Stomach smooth muscle (tissue), 2 donors: ENCODE measurements around the gene PLXNC1.

Experiments used
- H3K27ac ChIP-seq: one replicate; pipeline ENCODE4 v1.7.0; 2013; ENCODE audit warnings: mild to moderate bottlenecking, low read length, inconsistent platforms
- H3K27me3 ChIP-seq, 2 donors: one replicate each; pipeline ENCODE4 v1.7.0; 2013; ENCODE audit warnings: low read length in 2 of 2; ENCODE audit not compliant: insufficient read depth in 2 of 2, control insufficient read depth in 1 of 2
- H3K36me3 ChIP-seq, 2 donors: one replicate each; pipeline ENCODE4 v1.7.0; 2013; ENCODE audit warnings: low read length in 2 of 2; ENCODE audit not compliant: control insufficient read depth in 2 of 2, insufficient read depth in 2 of 2
- H3K4me1 ChIP-seq: one replicate; pipeline ENCODE4 v1.7.0; 2013; ENCODE audit warnings: low read length; ENCODE audit not compliant: control insufficient read depth, insufficient read depth
- H3K4me3 ChIP-seq, 2 donors: one replicate each; pipeline ENCODE4 v1.7.0; 2013; ENCODE audit warnings: low read length in 2 of 2
- H3K9ac ChIP-seq, 2 donors: one replicate each; pipeline ENCODE4 v1.7.0; 2013; ENCODE audit warnings: low read length in 2 of 2, mild to moderate bottlenecking in 1 of 2
- H3K9me3 ChIP-seq, 2 donors: one replicate each; pipeline ENCODE4 v1.7.0; 2013; ENCODE audit warnings: low read length in 2 of 2; ENCODE audit not compliant: control insufficient read depth in 2 of 2
- donor health status: healthy.
- donor health status: Pancreatic carcinoma.

The PLXNC1 gene

DNA sequence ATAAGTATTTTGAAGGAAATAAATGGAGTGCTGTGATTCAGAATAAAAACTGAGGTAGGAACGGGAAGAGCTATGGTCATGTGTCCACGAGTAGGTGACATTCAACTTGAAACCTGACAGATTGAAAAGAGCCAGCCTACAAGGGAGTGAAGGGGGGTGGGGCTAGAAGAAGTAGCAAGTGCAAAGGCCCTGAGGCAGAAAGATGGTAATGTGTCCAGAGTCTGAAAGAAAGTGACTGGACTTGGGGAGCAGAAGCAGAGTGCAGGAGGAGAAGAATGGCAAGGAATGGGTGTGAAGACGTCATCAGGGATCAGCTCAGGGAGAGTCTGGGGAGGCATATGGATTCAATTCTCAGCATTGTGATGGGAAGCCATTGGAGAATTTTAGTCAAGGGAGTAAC is 13.7 kb downstream of the PLXNC1 start:
- Histone ChIP-seq H3K27ac (no peak overlapping the region), H3K4me1 (no peaks in the 10 kb centered on the region), H3K36me3 (no peaks in the 10 kb centered on the region), H3K9me3 (no peaks in the 10 kb centered on the region), H3K27me3 (no peaks in the 10 kb centered on the region), H3K4me3 (no peak overlapping the region), H3K9ac (no peak overlapping the region)

- Histone ChIP-seq H3K4me3 (no peak overlapping the region), H3K27ac (no peak overlapping the region), H3K27me3 (no peaks in the 10 kb centered on the region), H3K4me1 (no peaks in the 10 kb centered on the region), H3K36me3 (no peaks in the 10 kb centered on the region), H3K9me3 (no peaks in the 10 kb centered on the region), H3K9ac (no peak overlapping the region)
Measured at GRCh38 chr12:94163850-94164249, 15.5 kb downstream of the PLXNC1 start.

- H3K9me3 ChIP-seq: no peaks in the 10 kb centered on the region
- no peaks in the 10 kb centered on the region for H3K36me3 ChIP-seq
- no peak overlapping the region for H3K4me3 ChIP-seq
- H3K27me3 ChIP-seq: peaks cover 0 to 2% of the 10 kb centered on the region in 2 donors
- H3K9ac ChIP-seq: no peak overlapping the region
- no peaks in the 10 kb centered on the region for H3K4me1 ChIP-seq
- no peak overlapping the region for H3K27ac ChIP-seq
Measured at GRCh38 chr12:94165138-94165537, 16.8 kb downstream of the PLXNC1 start.

GRCh38 chr12:94165670-94166364 is 17.4 kb downstream of the PLXNC1 start:
- H3K27ac ChIP-seq: no peak overlapping the region
- H3K36me3 ChIP-seq: no peaks in the 10 kb centered on the region
- no peaks in the 10 kb centered on the region for H3K9me3 ChIP-seq
- H3K27me3 ChIP-seq: peaks cover 0 to 2% of the 10 kb centered on the region in 2 donors
- H3K4me3 ChIP-seq: no peak overlapping the region
- no peaks in the 10 kb centered on the region for H3K4me1 ChIP-seq
- H3K9ac ChIP-seq: no peak overlapping the region

GRCh38 chr12:94167071-94167755 is 18.8 kb downstream of the PLXNC1 start:
- Histone ChIP-seq H3K4me3 (no peak overlapping the region), H3K9me3 (no peaks in the 10 kb centered on the region), H3K27me3 (peaks cover 0 to 2% of the 10 kb centered on the region in 2 donors), H3K27ac (no peak overlapping the region), H3K36me3 (no peaks in the 10 kb centered on the region), H3K4me1 (no peaks in the 10 kb centered on the region), H3K9ac (no peak overlapping the region)

DNA sequence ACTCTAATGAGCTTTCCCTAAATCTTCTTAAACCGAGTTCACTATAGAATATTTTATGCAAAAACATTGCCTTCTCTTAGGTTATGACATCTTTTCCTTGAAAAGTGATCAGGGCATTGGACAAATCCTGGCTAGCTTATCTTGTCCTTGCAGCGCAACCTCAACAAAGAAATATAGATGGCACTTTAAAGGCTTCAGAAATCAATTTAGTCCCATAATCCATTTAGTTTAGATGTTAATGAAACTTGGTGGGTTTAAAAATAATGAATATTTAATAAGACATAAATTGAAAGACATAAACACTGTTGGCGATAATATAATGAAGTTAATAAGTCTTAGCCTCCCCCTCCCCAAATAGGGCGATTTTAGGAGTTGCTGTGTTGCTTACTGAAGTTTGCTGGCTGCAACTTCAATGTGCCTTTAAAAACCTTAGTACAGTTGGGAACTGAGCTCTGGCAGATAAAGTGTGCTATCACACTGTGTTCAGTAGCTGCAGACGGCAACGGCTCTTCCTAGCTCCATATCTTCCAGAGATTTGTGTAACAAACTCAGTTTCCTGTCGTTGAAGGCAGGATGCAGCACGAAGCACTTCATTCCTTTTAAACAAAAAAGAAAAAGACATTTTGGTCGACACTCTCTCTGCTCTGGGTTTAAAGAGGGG is 19.5 kb downstream of the PLXNC1 start:
- no peak overlapping the region for H3K4me3 ChIP-seq

GRCh38 chr12:94169495-94169894 is 21.1 kb downstream of the PLXNC1 start:
- Histone ChIP-seq H3K4me3 (no peak overlapping the region), H3K36me3 (no peaks in the 10 kb centered on the region), H3K27me3 (peaks cover 0 to 2% of the 10 kb centered on the region in 2 donors)

More for the DNA sequence above, 19.5 kb downstream of the PLXNC1 start:
- Histone ChIP-seq H3K36me3 (no peaks in the 10 kb centered on the region), H3K27ac (no peak overlapping the region), H3K4me1 (no peaks in the 10 kb centered on the region), H3K9ac (no peak overlapping the region), H3K9me3 (no peaks in the 10 kb centered on the region), H3K27me3 (peaks cover 0 to 2% of the 10 kb centered on the region in 2 donors)

GRCh38 chr12:94169966-94170689 is 21.8 kb downstream of the PLXNC1 start:
- no peak overlapping the region for H3K4me3 ChIP-seq
- H3K9me3 ChIP-seq: no peaks in the 10 kb centered on the region
- H3K27me3 ChIP-seq: peaks cover 0 to 2% of the 10 kb centered on the region in 2 donors
- no peaks in the 10 kb centered on the region for H3K4me1 ChIP-seq
- H3K27ac ChIP-seq: no peak overlapping the region
- no peak overlapping the region for H3K9ac ChIP-seq
- H3K36me3 ChIP-seq: no peaks in the 10 kb centered on the region

More at GRCh38 chr12:94169495-94169894, 21.1 kb downstream of the PLXNC1 start:
- Histone ChIP-seq H3K27ac (no peak overlapping the region), H3K9ac (no peak overlapping the region), H3K9me3 (no peaks in the 10 kb centered on the region), H3K4me1 (no peaks in the 10 kb centered on the region)

DNA sequence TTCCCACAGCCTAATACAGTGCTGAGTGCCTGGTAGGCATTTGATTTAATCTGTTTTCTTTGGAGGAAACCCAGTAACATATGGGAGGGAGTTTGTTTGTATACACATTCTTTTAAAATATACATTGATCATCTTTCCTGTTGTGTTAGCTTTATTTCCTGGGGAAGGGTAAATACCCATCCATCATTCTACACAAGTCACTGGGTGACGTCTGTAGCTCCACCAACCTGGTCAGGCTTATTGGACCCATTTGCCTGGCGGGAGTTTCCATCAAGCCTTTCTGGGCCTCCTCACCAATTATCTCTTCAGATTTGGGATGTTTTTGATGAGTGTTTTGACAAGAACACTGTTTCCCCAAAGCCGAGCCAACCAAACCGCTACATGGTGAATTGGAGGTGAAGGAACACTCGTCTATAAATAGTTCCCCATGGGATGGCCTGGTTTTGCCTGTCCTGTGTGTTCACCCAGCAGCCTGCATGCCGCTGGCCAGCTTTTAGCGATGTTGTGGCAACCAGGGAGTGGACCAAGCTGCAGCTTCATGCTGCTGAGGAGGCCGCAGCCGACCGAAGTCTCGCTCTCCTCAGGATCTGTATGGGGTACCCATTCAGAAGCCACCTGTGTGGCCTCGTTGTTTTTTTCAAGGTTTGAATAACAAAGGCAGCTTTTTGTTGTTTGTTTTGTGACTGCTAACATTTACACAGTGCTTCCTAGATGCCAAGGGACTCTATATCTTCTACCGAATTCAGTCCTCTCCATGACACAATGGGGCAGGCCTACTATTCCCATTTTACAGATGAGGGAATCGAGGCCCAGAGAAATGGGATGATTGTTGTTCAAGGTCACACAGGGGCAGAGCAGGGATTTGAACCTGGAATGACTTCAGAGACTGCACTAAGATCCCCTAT is 22.6 kb downstream of the PLXNC1 start:
- no peaks in the 10 kb centered on the region for H3K36me3 ChIP-seq
- H3K9ac ChIP-seq: no peak overlapping the region
- no peaks in the 10 kb centered on the region for H3K4me1 ChIP-seq
- H3K4me3 ChIP-seq: no peak overlapping the region
- no peaks in the 10 kb centered on the region for H3K9me3 ChIP-seq
- H3K27me3 ChIP-seq: peaks cover 0 to 2% of the 10 kb centered on the region in 2 donors
- H3K27ac ChIP-seq: no peak overlapping the region

- peaks cover 0 to 2% of the 10 kb centered on the region in 2 donors for H3K27me3 ChIP-seq
- no peak overlapping the region for H3K9ac ChIP-seq
- no peak overlapping the region for H3K4me3 ChIP-seq
- H3K9me3 ChIP-seq: no peaks in the 10 kb centered on the region
- no peak overlapping the region for H3K27ac ChIP-seq
- H3K36me3 ChIP-seq: no peaks in the 10 kb centered on the region
- H3K4me1 ChIP-seq: no peaks in the 10 kb centered on the region
Measured at GRCh38 chr12:94171595-94171930, 23.2 kb downstream of the PLXNC1 start.
